ENCODE data around the gene KDM3B. TPM values are rescaled to one million over a fixed set of nuclear protein-coding genes. Genes with fewer than 3 reads are reported as not detected.

The KDM3B gene
- total and polyA plus RNA-seq, 2 experiments from 2014 or later = 25.8 to 86.6 TPM

GRCh38 chr5:138391859-138392386 lies 39.4 kb downstream of the KDM3B start:
- Mint-ChIP-seq H3K4me3 (no peak overlapping the region), H3K4me1 (no peaks in the 10 kb centered on the region), H3K36me3 (ENCODE audit: low read depth) (peaks cover 45% of the 10 kb centered on the region), H3K27ac (no peak overlapping the region), H3K27me3 (ENCODE audit: insufficient read depth, low read depth, poor library complexity) (no peaks in the 10 kb centered on the region), H3K9me3 (no peaks in the 10 kb centered on the region)
- no peaks in the 10 kb centered on the region for H3K79me2 ChIP-seq (replicated peaks; ENCODE audit: insufficient read depth)
- H2AFZ ChIP-seq = no peak overlapping the region
- no peak overlapping the region for H3K4me3 ChIP-seq
- no peaks in the 10 kb centered on the region for H3K9me2 ChIP-seq (ENCODE audit: insufficient read depth)
- no peaks in the 10 kb centered on the region for H3F3A ChIP-seq (replicated peaks; ENCODE audit: low read depth)
- H3K27me3 ChIP-seq (ENCODE audit: insufficient read depth) = no peaks in the 10 kb centered on the region
- DNase-seq (ENCODE audit: low spot score) (no peak), ATAC-seq (no peak)
- TF ChIP-seq CTCF (conservative IDR thresholded peaks at IDR 0.05; ENCODE audit: low read depth in 2 of 2) (no peak), ZNF462 (CRISPR knock-in tag; IDR thresholded peaks at IDR 0.05) (no peak), NANOG (IDR thresholded peaks at IDR 0.05; ENCODE audit: borderline replicate concordance) (no peak), STAT1 (IDR thresholded peaks at IDR 0.05; ENCODE audit: unreplicated experiment) (no peak), EZH2phosphoT487 (IDR thresholded peaks at IDR 0.05; ENCODE audit: unreplicated experiment) (no peak), JUNB (IDR thresholded peaks at IDR 0.05; ENCODE audit: unreplicated experiment) (no peak), ZNF331 (CRISPR knock-in tag; IDR thresholded peaks at IDR 0.05; ENCODE audit: low read depth) (no peak), REST (IDR thresholded peaks at IDR 0.05; ENCODE audit: unreplicated experiment) (no peak), POLR2AphosphoS5 (IDR thresholded peaks at IDR 0.05; ENCODE audit: low read depth) (no peak), EZH2 (IDR thresholded peaks at IDR 0.05; ENCODE audit: low read depth, unreplicated experiment) (no peak), ZNF114 (CRISPR knock-in tag; IDR thresholded peaks at IDR 0.05) (no peak), CREB1 (CRISPR knock-in tag; IDR thresholded peaks at IDR 0.05; ENCODE audit: low read depth) (no peak), ETS1 (IDR thresholded peaks at IDR 0.05) (no peak)
- H4K20me1 ChIP-seq (replicated peaks; ENCODE audit: insufficient read depth) = peaks cover 14% of the 10 kb centered on the region
- H3K4me1 ChIP-seq (ENCODE audit: insufficient read depth) = no peaks in the 10 kb centered on the region
- no peak overlapping the region for H3K4me2 ChIP-seq
- no peak overlapping the region for H3K27ac ChIP-seq (ENCODE audit: low read depth)
- H3K36me3 ChIP-seq (ENCODE audit: insufficient read depth) = peaks cover 33% of the 10 kb centered on the region

All from GM23338 (cell line).